Keratinocyte (primary cell): Measurements from ENCODE around the gene TAF1B. TPM values are rescaled to one million over a fixed set of nuclear protein-coding genes. Genes with fewer than 3 reads are reported as not detected.

ENCODE experiments used
- DNase-seq: peaks from one replicate; pipeline ENCODE4 v3.0.0-alpha.2; 2011; ENCODE audit warnings: low read depth, missing footprints, low spot score
- FAIRE-seq: peaks from 2 replicates; lab custom pipeline; 2011; peaks lifted over from hg19 to GRCh38; lab: Jason Lieb, UNC
- H2AFZ ChIP-seq: 2 replicates; pipeline ENCODE4 v1.6.0; 2012; ENCODE audit warnings: low read length, control low read depth, inconsistent platforms; ENCODE audit not compliant: control insufficient read depth
- H3K27ac ChIP-seq: 2 replicates; pipeline ENCODE4 v1.5.1; 2011; ENCODE audit warnings: low read length; ENCODE audit not compliant: control insufficient read depth, insufficient read depth
- H3K27me3 ChIP-seq: 3 replicates; pipeline ENCODE4 v1.6.0; 2011; ENCODE audit warnings: low read length; ENCODE audit not compliant: control insufficient read depth, insufficient read depth; ENCODE audit errors: extremely low read depth
- H3K36me3 ChIP-seq, 2 experiments: 2 replicates in 1 of 2; 3 replicates in 1 of 2; pipeline ENCODE4 v1.5.1; 2011; ENCODE audit warnings: low read length in 2 of 2, mild to moderate bottlenecking in 1 of 2; ENCODE audit not compliant: control insufficient read depth in 2 of 2, insufficient read depth in 2 of 2; ENCODE audit errors: extremely low read depth in 1 of 2
- H3K4me1 ChIP-seq: 3 replicates; pipeline ENCODE4 v1.5.1; 2011; ENCODE audit warnings: low read length; ENCODE audit not compliant: control insufficient read depth, insufficient read depth; ENCODE audit errors: extremely low read depth
- H3K4me2 ChIP-seq: 3 replicates; pipeline ENCODE4 v1.6.0; 2011; ENCODE audit warnings: low read depth, low read length; ENCODE audit not compliant: control insufficient read depth, insufficient read depth; ENCODE audit errors: extremely low read depth
- H3K4me3 ChIP-seq, 3 experiments: fragments of 200-600 bp in 1 of 3; sonication (generic) in 1 of 3; 2 replicates in 2 of 3; 3 replicates in 1 of 3; pipeline ENCODE4 v1.5.1; 2011 to 2016; ENCODE audit warnings: low read length in 3 of 3, mild to moderate bottlenecking in 3 of 3, control low read depth in 2 of 3, inconsistent platforms in 1 of 3, low read depth in 1 of 3, mixed read lengths in 1 of 3, mixed run types in 1 of 3, moderate library complexity in 1 of 3; ENCODE audit not compliant: control insufficient read depth in 2 of 3, insufficient read depth in 2 of 3; ENCODE audit errors: extremely low read depth in 1 of 3
- H3K79me2 ChIP-seq: 2 replicates; pipeline ENCODE4 v1.6.0; 2012; ENCODE audit warnings: low read length; ENCODE audit not compliant: control insufficient read depth, insufficient read depth
- H3K9ac ChIP-seq: 3 replicates; pipeline ENCODE4 v1.6.0; 2011; ENCODE audit warnings: low read length; ENCODE audit not compliant: control insufficient read depth, insufficient read depth; ENCODE audit errors: extremely low read depth
- H3K9me1 ChIP-seq: 3 replicates; pipeline ENCODE4 v1.6.0; 2011; ENCODE audit warnings: low read length; ENCODE audit not compliant: control insufficient read depth, insufficient read depth; ENCODE audit errors: extremely low read depth
- H3K9me3 ChIP-seq: 2 replicates; pipeline ENCODE4 v1.5.1; 2012; ENCODE audit warnings: low read depth, low read length; ENCODE audit not compliant: control insufficient read depth
- H4K20me1 ChIP-seq: 3 replicates; pipeline ENCODE4 v1.6.0; 2011; ENCODE audit warnings: low read length; ENCODE audit not compliant: control insufficient read depth, insufficient read depth; ENCODE audit errors: extremely low read depth
- CTCF ChIP-seq, 3 experiments: IDR thresholded peaks in 1 of 3; conservative IDR thresholded peaks in 1 of 3; optimal IDR thresholded peaks in 1 of 3; 2 replicates in 2 of 3; 3 replicates in 1 of 3; pipeline versions ENCODE3 to v1.5.1; 2011; ENCODE audit warnings: low read length in 3 of 3, mild to moderate bottlenecking in 3 of 3, moderate library complexity in 2 of 3, control low read depth in 1 of 3, inconsistent platforms in 1 of 3; ENCODE audit not compliant: insufficient read depth in 2 of 3; ENCODE audit errors: extremely low read depth in 1 of 3
- EZH2 ChIP-seq: IDR thresholded peaks from one replicate; pipeline ENCODE4 v1.6.1; 2012; ENCODE audit warnings: inconsistent platforms, mild to moderate bottlenecking, low read length, moderate library complexity
- dilution Hi-C: fragments of 300-500 bp; cut with MboI; formaldehyde crosslinking; loops from one replicate; pipeline ENCODE4 v1.7.0; 2020; ENCODE audit warnings: low sequenced_read_pairs; ENCODE audit not compliant: extremely low pct_ligation_motif_present
- polyA plus RNA-seq, 5 experiments: library from polyadenylated mRNA; depleted of rRNA in 3 of 5; stranded (reverse) in 3 of 5; stranded (forward) in 1 of 5; unstranded in 1 of 5; fragments of >200 nt; gene quantifications; 1 replicate in 1 of 5; 2 replicates in 3 of 5; 3 replicates in 1 of 5; pipeline versions ENCODE4 v1.2.1 to v1.2.3, GENCODE V29; 2011 to 2012; ENCODE audit warnings: missing spikeins in 2 of 5, low read depth in 1 of 5, low replicate concordance in 1 of 5

TAF1B gene
- polyA plus RNA-seq, 1 donor (not counting 4 experiments of a cell fraction or from before 2014, with no cell fraction given), result 16.5 TPM

- Histone ChIP-seq H3K4me2 (no peak overlapping the region), H3K9ac (no peak overlapping the region), H3K79me2 (no peaks in the 10 kb centered on the region), H3K9me3 (no peaks in the 10 kb centered on the region), H3K36me3 (no peaks in the 10 kb centered on the region), H4K20me1 (no peaks in the 10 kb centered on the region), H3K4me3 (no peak overlapping the region), H2AFZ (no peak overlapping the region), H3K27ac (no peak overlapping the region), H3K4me1 (peaks cover 20% of the 10 kb centered on the region), H3K27me3 (no peaks in the 10 kb centered on the region), H3K9me1 (no peaks in the 10 kb centered on the region)
- TF ChIP-seq EZH2, result no peak
- TF ChIP-seq CTCF (optimal IDR thresholded peaks at IDR 0.05 in 1 of 3, IDR thresholded peaks at IDR 0.05 in 1 of 3, conservative IDR thresholded peaks at IDR 0.05 in 1 of 3; ENCODE audit: extremely low read depth in 1 of 3, insufficient read depth in 2 of 3, low read length in 3 of 3), result no peak
- FAIRE-seq, result no peak
- dilution Hi-C loops, result no loop called here
- DNase-seq, result no peak
Observed at GRCh38 chr2:9975328-9975727, 132.1 kb downstream of the TAF1B start.

DNA sequence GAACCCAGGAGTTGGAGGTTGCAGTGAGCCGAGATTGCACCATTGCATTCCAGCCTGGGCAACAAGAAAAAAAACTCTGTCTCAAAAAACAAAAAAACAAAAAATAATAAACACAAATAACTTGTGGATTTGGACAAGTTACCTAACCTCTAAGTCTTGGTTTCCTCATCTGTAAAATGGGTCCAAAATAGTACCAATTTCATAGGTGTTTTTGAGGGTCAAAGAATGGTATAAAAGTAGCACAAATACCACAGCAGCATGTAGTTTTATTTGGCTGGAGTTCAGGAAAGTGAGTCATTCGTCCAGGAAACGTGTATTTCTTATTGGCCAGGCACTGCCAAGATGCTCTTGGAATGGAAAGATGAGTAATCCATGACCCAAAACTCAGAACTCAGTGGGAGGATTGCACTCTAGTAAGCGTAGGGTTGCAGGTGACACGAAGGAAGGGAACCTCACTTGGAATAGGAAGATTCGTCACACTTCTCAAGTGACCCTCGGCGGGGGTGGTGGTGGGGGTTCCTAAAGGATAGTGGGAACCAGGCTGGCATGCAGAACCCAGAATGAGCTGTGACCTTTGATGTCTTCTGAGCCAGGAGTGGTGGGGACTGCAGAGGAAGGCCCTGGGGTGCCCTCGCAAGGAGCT is 132.7 kb downstream of the TAF1B start:
- H3K9me1 ChIP-seq, result no peaks in the 10 kb centered on the region
- H3K36me3 ChIP-seq, result no peaks in the 10 kb centered on the region
- H3K27me3 ChIP-seq, result no peaks in the 10 kb centered on the region
- no peaks in the 10 kb centered on the region for H3K79me2 ChIP-seq
- H3K9me3 ChIP-seq, result no peaks in the 10 kb centered on the region
- no peak overlapping the region for H3K27ac ChIP-seq
- H4K20me1 ChIP-seq, result no peaks in the 10 kb centered on the region
- H3K9ac ChIP-seq, result no peak overlapping the region
- peak; percentile 50 for DNase-seq
- TF ChIP-seq CTCF (optimal IDR thresholded peaks at IDR 0.05 in 1 of 3, IDR thresholded peaks at IDR 0.05 in 1 of 3, conservative IDR thresholded peaks at IDR 0.05 in 1 of 3; ENCODE audit: extremely low read depth in 1 of 3, insufficient read depth in 2 of 3, low read length in 3 of 3) (no peak), EZH2 (no peak)
- peaks cover 18% of the 10 kb centered on the region for H3K4me1 ChIP-seq
- peak; percentile 93 for FAIRE-seq
- H3K4me2 ChIP-seq, result no peak overlapping the region
- H3K4me3 ChIP-seq, result no peak overlapping the region
- dilution Hi-C loops, result no loop called here
- H2AFZ ChIP-seq, result no peak overlapping the region
